ENCODE data around the gene PKLR. TPM values are rescaled to one million over a fixed set of nuclear protein-coding genes. Genes with fewer than 3 reads are reported as not detected.

The PKLR gene
- total RNA-seq = not detected in 2 replicates

GRCh38 chr1:155301342-155301841 lies at the start of gene PKLR:
TSS of gene PKLR (minus strand) at chr1:155301438. CDS start at chr1:155301395, 43 bp downstream.

GRCh38 chr1:155320661-155321617 lies 19.7 kb upstream of the PKLR start, which contains the start of gene RUSC1:
TSS of gene RUSC1 (plus strand) at chr1:155320894. CDS start at chr1:155321774, 880 bp downstream.

GRCh38 chr1:155308493-155309422 lies 7.5 kb upstream of the PKLR start, which contains the start of gene FDPS:
TSS of gene FDPS (plus strand) at chr1:155308866. CDS start at chr1:155309790, 924 bp downstream.

GRCh38 chr1:155277070-155277901 lies 24.0 kb downstream of the PKLR start, which contains the start of gene HCN3:
TSS of gene HCN3 (plus strand) at chr1:155277463. CDS start at chr1:155277591, 128 bp downstream.

GRCh38 chr1:155273343-155274245 lies 27.6 kb downstream of the PKLR start, which contains the start of gene CLK2:
TSS of gene CLK2 (minus strand) at chr1:155273504. CDS start at chr1:155270977, 2,527 bp downstream.

GRCh38 chr1:155261852-155262673 lies 39.2 kb downstream of the PKLR start, which contains the start of gene SCAMP3:
TSS of gene SCAMP3 (minus strand) at chr1:155262360. CDS start at chr1:155262151, 209 bp downstream.

GRCh38 chr1:155255243-155256007 lies 45.8 kb downstream of the PKLR start, which contains the start of gene ENTREP3:
TSS of gene ENTREP3 (minus strand) at chr1:155255483. CDS start at chr1:155254877, 606 bp downstream.

Other genes starting within 250 kb of the PKLR start
- 13.5 and 17.6 TPM in 2 replicates for gene EFNA4, start 237.7 kb downstream of the PKLR start, total RNA-seq
- gene EFNA3, start 222.6 kb downstream of the PKLR start, total RNA-seq = 0.98 and 4.3 TPM in 2 replicates
- gene EFNA1, start 173.6 kb downstream of the PKLR start, total RNA-seq = 10.6 and 41.1 TPM in 2 replicates
- 42.0 and 45.3 TPM in 2 replicates for gene SLC50A1, start 165.6 kb downstream of the PKLR start, total RNA-seq
- gene DPM3, start 160.9 kb downstream of the PKLR start, total RNA-seq = 65.3 and 79.0 TPM in 2 replicates
- 239 and 262 TPM in 2 replicates for gene KRTCAP2, start 128.1 kb downstream of the PKLR start, total RNA-seq
- gene TRIM46, start 127.6 kb downstream of the PKLR start, total RNA-seq = 6.0 and 11.2 TPM in 2 replicates
- 10.3 and 67.4 TPM in 2 replicates for gene THBS3, start 93.5 kb downstream of the PKLR start, total RNA-seq
- gene MTX1, start 92.7 kb downstream of the PKLR start, total RNA-seq = 113 and 146 TPM in 2 replicates
- gene ENTREP3, start 46.0 kb downstream of the PKLR start, total RNA-seq = 28.8 and 35.4 TPM in 2 replicates
- 116 and 121 TPM in 2 replicates for gene SCAMP3, start 39.1 kb downstream of the PKLR start, total RNA-seq
- 20.0 and 23.3 TPM in 2 replicates for gene CLK2, start 27.9 kb downstream of the PKLR start, total RNA-seq
- gene HCN3, start 24.0 kb downstream of the PKLR start, total RNA-seq = 2.1 and 2.4 TPM in 2 replicates
- gene FDPS, start 7.4 kb upstream of the PKLR start, total RNA-seq = 148 and 342 TPM in 2 replicates
- gene RUSC1, start 19.5 kb upstream of the PKLR start, total RNA-seq = 36.0 and 56.4 TPM in 2 replicates